GM18870 (cell line): ENCODE results near the gene PCDHA6.
"Not testable (repeated sequence)": the region's sequence is repeated elsewhere in the genome, so short reads cannot be mapped to it uniquely, and the experiment has no call there.

Experiments
- ATAC-seq: cut with Tn5 transposase; IDR thresholded peaks from one replicate; pipeline ENCODE4 v1.9.1; 2021; ENCODE audit warnings: moderate library complexity; ENCODE audit not compliant: unreplicated experiment

Gene PCDHA6

GRCh38 chr5:140821375-140822280 is 6.1 kb upstream of the PCDHA6 start, which contains the start of gene PCDHA5:
TSS of gene PCDHA5 (plus strand) at chr5:140821613.
- ATAC-seq: no peak

- no peak for ATAC-seq
These were observed 5.5 kb upstream of the PCDHA6 start for GRCh38 chr5:140822281-140822629.

- ATAC-seq: not testable (repeated sequence)
These were observed 4.8 kb upstream of the PCDHA6 start for GRCh38 chr5:140822969-140823368.

- no peak for ATAC-seq
These were observed 4.3 kb upstream of the PCDHA6 start for GRCh38 chr5:140823475-140823874.

GRCh38 chr5:140828362-140828737 is 590 bp downstream of the PCDHA6 start:
- ATAC-seq: no peak

GRCh38 chr5:140829511-140830501 is 2.0 kb downstream of the PCDHA6 start:
- ATAC-seq: not testable (repeated sequence)

GRCh38 chr5:140833993-140834392 is 6.2 kb downstream of the PCDHA6 start, which contains the start of gene PCDHA7:
TSS of gene PCDHA7 (plus strand) at chr5:140834269. CDS start at chr5:140834384, 115 bp downstream.
- no peak for ATAC-seq

- ATAC-seq: not testable (repeated sequence)
These were observed 6.8 kb downstream of the PCDHA6 start for GRCh38 chr5:140834439-140835008.

GRCh38 chr5:140835622-140836510 is 8.1 kb downstream of the PCDHA6 start:
- ATAC-seq: no peak

GRCh38 chr5:140840978-140841962 is 13.5 kb downstream of the PCDHA6 start, which contains the start of gene PCDHA8:
TSS of gene PCDHA8 (plus strand) at chr5:140841187. CDS start at chr5:140841322, 135 bp downstream.
- no peak for ATAC-seq

GRCh38 chr5:140842798-140843733 is 15.3 kb downstream of the PCDHA6 start:
- no peak for ATAC-seq

GRCh38 chr5:140848139-140849102 is 20.7 kb downstream of the PCDHA6 start, which contains the start of gene PCDHA9:
TSS of gene PCDHA9 (plus strand) at chr5:140848382. CDS start at chr5:140848496, 114 bp downstream.
- not testable (repeated sequence) for ATAC-seq

- not testable (repeated sequence) for ATAC-seq
These were observed 22.3 kb downstream of the PCDHA6 start for GRCh38 chr5:140849831-140850634.

GRCh38 chr5:140855772-140856674 is 28.3 kb downstream of the PCDHA6 start, which contains the start of gene PCDHA10:
TSS of gene PCDHA10 (plus strand) at chr5:140855897. CDS start at chr5:140856049, 152 bp downstream.
- ATAC-seq: no peak
